ENCODE data around the gene GTF2H1.

- TF ChIP-seq POLR2A (IDR thresholded peaks at IDR 0.05) (no peak), CTCF (IDR thresholded peaks at IDR 0.05) (no peak), POLR2AphosphoS5 (IDR thresholded peaks at IDR 0.05) (no peak)
Measured at GRCh38 chr11:18367431-18367830, 45.1 kb downstream of the GTF2H1 start.
